HCT116 (cell line): ENCODE results near the gene FKBP5. TPM values are rescaled to one million over a fixed set of nuclear protein-coding genes. Genes with fewer than 3 reads are reported as not detected.
"Not testable (repeated sequence)": the region's sequence is repeated elsewhere in the genome, so short reads cannot be mapped to it uniquely, and the experiment has no call there.

Source experiments
- ATAC-seq: fragments of 200-7000 bp; cut with Tn5 transposase; 2 replicates; pipeline ENCODE4 v1.9.1; 2020; ENCODE audit warnings: mild to moderate bottlenecking, moderate library complexity
- BruUV-seq: library from RNA; stranded (reverse); fragments of 400-500 nt; replicated peaks from 2 replicates; lab custom pipeline; 2021; lab: Mats Ljungman, UMichigan
- CTCF ChIA-PET: fragments of 300-600 bp; sonication (Branson Sonifier 250); formaldehyde crosslinking; loops from one replicate; lab custom pipeline; 2021; ENCODE audit warnings: antibody characterized with exemption; lab: Charles Lee
- POLR2A ChIA-PET: fragments of 300-600, 350-600 bp; sonication (Branson Sonifier 250); formaldehyde crosslinking; loops from one replicate; lab custom pipeline; 2021; ENCODE audit warnings: antibody characterized with exemption; lab: Charles Lee
- RAD21 ChIA-PET, 2 experiments: fragments of 300-600 bp; sonication (Branson Sonifier 250); formaldehyde crosslinking; loops; one replicate each; lab custom pipeline; 2023; ENCODE audit warnings: low total read pairs in 2 of 2; ENCODE audit not compliant: uncharacterized antibody in 2 of 2, unreplicated experiment in 2 of 2, low non-redundant PET in 1 of 2; lab: Charles Lee
- DNase-seq: peaks from one replicate; pipeline ENCODE4 v3.0.0-alpha.2; 2010; ENCODE audit warnings: low read depth, low spot score
- H2AFZ ChIP-seq: fragments of 200-600 bp; shearing (Covaris generic), sonication (generic); 2 replicates; pipeline ENCODE4 v1.6.1; 2017; ENCODE audit warnings: low read depth, mixed run types, mixed read lengths, antibody characterized with exemption, low read length; ENCODE audit not compliant: poor library complexity, severe bottlenecking
- H3K27ac ChIP-seq: 2 replicates; pipeline ENCODE4 v1.5.1; 2012; ENCODE audit warnings: low read depth, low read length
- H3K27me3 ChIP-seq: fragments of 200-600 bp; sonication (generic); 2 replicates; pipeline ENCODE4 v1.6.1; 2016; ENCODE audit warnings: mixed run types, low read length, mixed read lengths; ENCODE audit not compliant: insufficient read depth
- H3K36me3 ChIP-seq, 2 experiments: fragments of 200-500 bp in 1 of 2; fragments of 200-600 bp in 1 of 2; sonication (Bioruptor generic) in 1 of 2; sonication (generic) in 1 of 2; 2 replicates each; pipeline versions ENCODE4 v1.5.1 to v1.6.1; 2014 to 2016; ENCODE audit warnings: low read length in 2 of 2, inconsistent platforms in 1 of 2, mixed read lengths in 1 of 2, mixed run types in 1 of 2; ENCODE audit not compliant: insufficient read depth in 2 of 2, control insufficient read depth in 1 of 2
- H3K4me1 ChIP-seq, 2 experiments: fragments of 200-600 bp in 1 of 2; sonication (generic) in 1 of 2; 2 replicates each; pipeline versions ENCODE4 v1.5.1 to v1.6.1; 2012 to 2017; ENCODE audit warnings: low read length in 2 of 2, inconsistent platforms in 1 of 2, mild to moderate bottlenecking in 1 of 2, mixed read lengths in 1 of 2, mixed run types in 1 of 2, moderate library complexity in 1 of 2; ENCODE audit not compliant: insufficient read depth in 2 of 2, control insufficient read depth in 1 of 2
- H3K4me2 ChIP-seq: fragments of 200-600 bp; sonication (generic); 2 replicates; pipeline ENCODE4 v1.6.1; 2017; ENCODE audit warnings: mixed run types, low read length, mixed read lengths
- H3K4me3 ChIP-seq, 2 experiments: fragments of 200-600 bp in 1 of 2; sonication (generic) in 1 of 2; replicated peaks in 1 of 2; 2 replicates each; pipeline ENCODE4 v1.5.1; 2011 to 2016; ENCODE audit warnings: low read length in 2 of 2, control low read depth in 1 of 2, low read depth in 1 of 2, mild to moderate bottlenecking in 1 of 2, mixed read lengths in 1 of 2, mixed run types in 1 of 2
- H3K79me2 ChIP-seq: fragments of 200-600 bp; sonication (generic); 2 replicates; pipeline ENCODE4 v1.6.1; 2017; ENCODE audit warnings: mild to moderate bottlenecking, mixed run types, low read length, moderate library complexity, mixed read lengths; ENCODE audit not compliant: insufficient read depth
- H3K9ac ChIP-seq: fragments of 200-600 bp; sonication (generic); 2 replicates; pipeline ENCODE4 v1.6.1; 2016; ENCODE audit warnings: low read length, mixed read lengths
- H3K9me2 ChIP-seq: fragments of 200-600 bp; sonication (generic), shearing (Covaris generic); 2 replicates; pipeline ENCODE4 v1.6.1; 2017; ENCODE audit warnings: mixed run types, mild to moderate bottlenecking, moderate library complexity; ENCODE audit not compliant: insufficient read depth
- H3K9me3 ChIP-seq, 2 experiments: fragments of 200-500 bp in 1 of 2; fragments of 200-600 bp in 1 of 2; sonication (Bioruptor generic) in 1 of 2; sonication (generic) in 1 of 2; 2 replicates each; pipeline ENCODE4 v1.6.1; 2014 to 2017; ENCODE audit warnings: low read length in 2 of 2, mixed read lengths in 2 of 2, inconsistent platforms in 1 of 2, low read depth in 1 of 2, mild to moderate bottlenecking in 1 of 2, mixed run types in 1 of 2, moderate library complexity in 1 of 2; ENCODE audit not compliant: control insufficient read depth in 1 of 2, insufficient read depth in 1 of 2
- H4K20me1 ChIP-seq: fragments of 200-600 bp; sonication (generic), shearing (Covaris generic); 2 replicates; pipeline ENCODE4 v1.6.1; 2017; ENCODE audit warnings: mixed run types, mild to moderate bottlenecking, moderate library complexity; ENCODE audit not compliant: insufficient read depth
- CTCF ChIP-seq, 3 experiments: fragments of 200-600 bp in 1 of 3; sonication (generic) in 1 of 3; IDR thresholded peaks in 2 of 3; conservative IDR thresholded peaks in 1 of 3; 2 replicates each; pipeline ENCODE4 v1.5.1; 2012 to 2017; ENCODE audit warnings: low read depth in 2 of 3, low read length in 2 of 3, antibody characterized with exemption in 1 of 3, borderline replicate concordance in 1 of 3, control low read depth in 1 of 3, mild to moderate bottlenecking in 1 of 3, mixed read lengths in 1 of 3, mixed run types in 1 of 3, moderate library complexity in 1 of 3; ENCODE audit not compliant: insufficient read depth in 1 of 3
- EGR1 ChIP-seq: IDR thresholded peaks from 2 replicates; pipeline ENCODE4 v1.6.1; 2012; ENCODE audit warnings: low read depth
- ELF1 ChIP-seq: IDR thresholded peaks from 2 replicates; pipeline ENCODE4 v1.6.1; 2012; ENCODE audit warnings: low read depth, borderline replicate concordance
- EZH2 ChIP-seq: fragments of 200-600 bp; sonication (generic); IDR thresholded peaks from 2 replicates; pipeline ENCODE4 v1.6.1; 2017; ENCODE audit warnings: antibody characterized with exemption, mixed run types
- EZH2phosphoT487 ChIP-seq: fragments of 200-600 bp; IDR thresholded peaks from 2 replicates; pipeline ENCODE4 v1.6.1; 2018; ENCODE audit warnings: antibody characterized with exemption, borderline replicate concordance
- POLR2A ChIP-seq: IDR thresholded peaks from 2 replicates; pipeline ENCODE4 v1.7.0; 2011; ENCODE audit warnings: borderline replicate concordance; ENCODE audit not compliant: insufficient read depth, insufficient read length; ENCODE audit errors: extremely low read depth
- SP1 ChIP-seq: IDR thresholded peaks from 2 replicates; pipeline ENCODE4 v1.6.1; 2012; ENCODE audit warnings: low read depth
- SRF ChIP-seq: IDR thresholded peaks from 2 replicates; pipeline ENCODE4 v1.6.1; 2012; ENCODE audit warnings: low read depth
- TCF7L2 ChIP-seq: IDR thresholded peaks from 2 replicates; pipeline ENCODE4 v1.7.0; 2011; ENCODE audit warnings: borderline replicate concordance, inconsistent platforms; ENCODE audit not compliant: insufficient read depth, insufficient read length; ENCODE audit errors: extremely low read depth
- ZFX ChIP-seq: fragments of 450-650 bp; IDR thresholded peaks from 2 replicates; pipeline ENCODE4 v1.6.1; 2017
- intact Hi-C: fragments of 100-400 bp; cut with micrococcal nuclease; formaldehyde crosslinking; loops from 2 replicates; pipeline ENCODE4 v1.10.0; 2022
- total RNA-seq: library from RNA; stranded (reverse); gene quantifications from one replicate; pipeline ENCODE4 v1.2.1, GENCODE V29; 2021; ENCODE audit not compliant: unreplicated experiment
- TF ChIP-seq, protein P1 (sequence below): IDR thresholded peaks from 2 replicates; pipeline ENCODE4 v1.6.1; 2012

The FKBP5 gene
- total RNA-seq, 1 experiment from 2014 or later, result 50.3 TPM

DNA sequence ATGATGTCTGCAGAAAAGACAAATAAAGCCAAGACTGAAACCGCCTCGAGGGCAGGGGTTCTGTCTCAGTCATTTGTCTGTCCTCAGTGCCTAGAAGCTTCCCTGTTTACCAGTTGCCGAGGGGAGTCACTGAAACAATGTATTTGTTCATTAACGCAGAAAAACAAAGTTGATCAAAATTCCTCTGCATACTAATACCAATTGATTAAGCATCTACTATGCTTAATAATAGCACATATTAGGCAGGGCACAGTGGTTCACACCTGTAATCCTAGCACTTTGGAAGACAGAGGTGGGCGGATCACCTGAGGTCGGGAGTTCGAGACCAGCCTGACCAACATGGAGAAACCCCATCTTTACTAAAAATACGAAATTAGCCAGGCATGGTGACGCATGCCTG lies 1.8 kb upstream of the FKBP5 start:
- Histone ChIP-seq H3K4me1 (peaks cover 12 to 14% of the 10 kb centered on the region in 2 experiments; a peak in 3 of 4 replicates), H3K27me3 (no peaks in the 10 kb centered on the region), H3K9ac (no peak overlapping the region)
- DNase-seq, result no peak
- CTCF ChIA-PET, result no interaction called here
- POLR2A ChIA-PET, result no interaction called here
- TF ChIP-seq CTCF (IDR thresholded peaks at IDR 0.05 in 2 of 3, conservative IDR thresholded peaks at IDR 0.05 in 1 of 3; ENCODE audit: borderline replicate concordance in 1 of 3, insufficient read depth in 1 of 3, low read depth in 2 of 3, low read length in 2 of 3) (no peak), ELF1 (no peak), EZH2 (no peak), TCF7L2 (no peak), EZH2phosphoT487 (no peak), SP1 (no peak), SRF (no peak), ZFX (no peak), POLR2A (no peak), EGR1 (no peak)
- TF ChIP-seq, protein P1, sequence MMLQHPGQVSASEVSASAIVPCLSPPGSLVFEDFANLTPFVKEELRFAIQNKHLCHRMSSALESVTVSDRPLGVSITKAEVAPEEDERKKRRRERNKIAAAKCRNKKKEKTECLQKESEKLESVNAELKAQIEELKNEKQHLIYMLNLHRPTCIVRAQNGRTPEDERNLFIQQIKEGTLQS, result no peak
- TF ChIP-seq, all 23 proteins: peak for 0
- H2AFZ ChIP-seq, result no peak overlapping the region
- intact Hi-C loops, result no loop called here
- peaks cover 28% of the 10 kb centered on the region for H3K79me2 ChIP-seq
- no peaks in the 10 kb centered on the region for H3K36me3 ChIP-seq
- no peaks in the 10 kb centered on the region for H3K9me2 ChIP-seq
- no peak overlapping the region for H3K4me2 ChIP-seq
- no peak overlapping the region for H3K4me3 ChIP-seq
- H3K27ac ChIP-seq, result no peak overlapping the region
- 0 out of 2 replicates have a peak, but pooled peaks cover 10% of the 10 kb centered on the region for H4K20me1 ChIP-seq
- BruUV-seq, result no TSS peak
- peaks cover 0 to 6% of the 10 kb centered on the region in 2 experiments; a peak in 2 of 4 replicates for H3K9me3 ChIP-seq
- ATAC-seq, result no peak
- RAD21 ChIA-PET, result no interaction called here

GRCh38 chr6:35690006-35690405 lies 1.3 kb upstream of the FKBP5 start:
- CTCF ChIA-PET, result interaction anchor here (0.9 kb wide), 1 partner anchor 46 kb away, joined by 3 read pairs; no protein-coding TSS in a partner anchor
- not testable (repeated sequence) for ATAC-seq

More at GRCh38 chr6:35690006-35690405, 1.3 kb upstream of the FKBP5 start:
- H3K27me3 ChIP-seq, H3K36me3 ChIP-seq, DNase-seq, H3K27ac ChIP-seq, H3K9me3 ChIP-seq, intact Hi-C loops, H2AFZ ChIP-seq, H3K4me2 ChIP-seq, H4K20me1 ChIP-seq, H3K9me2 ChIP-seq, BruUV-seq, POLR2A ChIA-PET, RAD21 ChIA-PET, H3K9ac ChIP-seq, H3K4me3 ChIP-seq: not testable (repeated sequence)
- peaks cover 12 to 14% of the 10 kb centered on the region in 2 experiments; a peak in 3 of 4 replicates for H3K4me1 ChIP-seq
- peaks cover 33% of the 10 kb centered on the region for H3K79me2 ChIP-seq
